ENCODE results near the gene IL36G.

IL36G gene

DNA sequence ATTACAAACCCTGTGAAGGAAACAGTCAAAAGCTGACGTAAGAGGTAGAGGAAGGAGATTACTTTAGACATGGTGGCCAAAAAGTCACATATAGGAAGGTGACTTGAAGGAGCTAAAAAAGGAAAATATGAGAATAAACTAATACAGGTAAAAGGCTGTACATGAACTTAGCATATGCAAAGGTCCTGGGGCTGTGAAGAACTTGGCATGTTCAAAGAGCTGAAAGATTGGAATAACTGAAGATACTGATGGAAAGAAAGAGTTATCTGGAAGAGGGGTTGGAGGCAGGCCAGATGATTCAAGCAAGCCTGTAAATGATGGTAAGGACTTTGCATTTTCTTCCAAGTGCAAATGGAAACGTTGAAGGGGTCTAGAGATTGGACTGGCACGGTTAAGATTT, 40.7 kb downstream of the IL36G start:
- DNase-seq (ENCODE audit: low read depth in 2 of 2): no peak

DNA sequence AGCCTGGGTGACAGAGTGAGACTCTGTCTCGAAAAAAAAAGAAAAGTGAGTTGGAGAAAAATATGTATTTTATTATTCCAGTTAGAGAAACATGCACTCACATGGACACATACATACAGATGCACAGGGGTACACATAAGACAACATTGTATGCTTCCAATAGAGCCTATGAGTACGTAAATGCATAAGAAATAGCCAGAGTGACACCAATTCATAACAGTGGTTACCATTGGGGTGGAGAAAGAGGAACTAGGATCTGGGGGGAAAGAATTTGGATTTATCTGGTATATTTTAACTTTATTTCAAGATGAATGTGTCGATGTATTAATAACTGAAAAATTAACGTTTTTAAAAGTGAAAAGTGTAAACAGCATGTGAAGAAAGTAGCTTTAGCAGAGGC, 43.5 kb downstream of the IL36G start:
- no peak for DNase-seq (ENCODE audit: low read depth in 2 of 2)

DNA sequence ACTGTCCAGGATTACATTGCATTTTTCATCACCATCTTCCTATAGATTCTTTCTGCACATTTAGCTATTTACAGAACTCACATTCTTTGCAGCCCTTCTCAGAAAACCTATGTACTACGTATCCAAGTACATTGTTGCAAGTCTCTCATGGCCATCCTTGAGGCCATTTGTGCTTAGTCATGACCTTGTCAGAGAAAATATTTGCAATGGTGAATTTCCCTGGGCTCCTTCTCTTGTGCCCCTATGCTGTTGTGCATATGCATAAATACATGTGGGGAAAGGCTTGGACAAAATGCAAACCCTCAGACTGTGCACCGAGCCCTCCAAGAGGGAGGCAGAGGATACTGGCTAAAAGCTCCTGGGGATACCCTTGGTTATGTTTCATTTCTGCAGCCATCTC, 47.0 kb downstream of the IL36G start:
- no peak for DNase-seq (ENCODE audit: low read depth in 2 of 2)

DNA sequence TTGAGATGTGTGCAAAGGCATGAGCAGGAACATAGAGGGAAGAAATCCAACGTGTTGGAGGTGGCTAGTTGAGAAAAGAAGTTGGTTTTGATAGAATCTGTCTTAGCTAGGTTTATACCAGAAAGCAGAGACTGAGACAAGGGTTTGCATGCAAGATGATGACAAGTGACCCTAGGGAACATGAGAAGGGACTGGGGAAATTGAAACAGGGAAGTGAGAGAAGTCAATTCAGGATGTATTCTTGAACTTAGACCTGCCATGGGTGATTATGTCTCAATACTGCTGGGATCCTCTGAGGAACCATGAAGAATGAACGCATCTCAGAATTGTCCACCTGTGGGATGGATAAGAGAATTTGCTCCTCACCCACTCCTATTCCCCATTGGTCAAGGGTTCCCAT, 47.9 kb downstream of the IL36G start:
- no peak for DNase-seq (ENCODE audit: low read depth in 2 of 2)

DNA sequence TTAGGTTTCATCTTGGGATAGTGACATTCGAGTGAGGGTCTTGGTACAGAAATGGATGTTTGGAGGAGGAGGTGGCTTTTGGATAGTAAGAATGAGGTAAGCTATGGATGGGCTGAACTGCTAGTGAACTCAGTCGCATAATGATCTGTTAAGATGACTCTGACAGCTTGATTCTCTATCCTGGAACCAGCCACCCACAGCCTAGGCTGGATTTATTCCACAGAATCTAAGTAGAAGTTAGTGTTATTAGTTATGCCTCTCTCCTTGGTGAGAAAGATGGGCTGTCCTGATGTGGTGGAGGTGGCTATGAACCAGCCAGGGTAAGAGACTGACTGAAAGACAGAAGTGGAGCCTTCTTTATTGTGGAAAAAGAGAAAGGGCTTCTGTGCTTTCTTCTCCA, 49.9 kb downstream of the IL36G start:
- DNase-seq (ENCODE audit: low read depth in 2 of 2): no peak

DNA sequence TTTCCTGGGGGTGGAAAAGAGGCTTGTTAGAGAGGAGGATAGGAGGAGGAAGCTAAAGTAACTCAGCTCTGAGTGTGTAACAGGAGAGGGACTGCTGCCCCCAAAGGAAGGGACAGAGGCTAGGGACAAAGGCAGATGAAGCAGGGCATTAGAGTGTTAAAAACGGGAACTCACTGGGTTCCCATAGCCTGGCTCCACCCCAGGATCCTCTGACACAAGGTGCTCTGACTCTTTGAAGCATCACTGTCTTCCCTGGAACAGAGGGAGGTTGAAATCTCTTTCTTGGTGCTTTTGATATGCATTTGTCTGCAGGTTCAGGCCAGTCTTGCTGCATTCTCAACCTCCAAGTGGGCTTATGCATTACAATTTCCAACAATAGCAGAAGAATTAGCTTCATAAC, 50.3 kb downstream of the IL36G start:
- DNase-seq (ENCODE audit: low read depth in 2 of 2): no peak

DNA sequence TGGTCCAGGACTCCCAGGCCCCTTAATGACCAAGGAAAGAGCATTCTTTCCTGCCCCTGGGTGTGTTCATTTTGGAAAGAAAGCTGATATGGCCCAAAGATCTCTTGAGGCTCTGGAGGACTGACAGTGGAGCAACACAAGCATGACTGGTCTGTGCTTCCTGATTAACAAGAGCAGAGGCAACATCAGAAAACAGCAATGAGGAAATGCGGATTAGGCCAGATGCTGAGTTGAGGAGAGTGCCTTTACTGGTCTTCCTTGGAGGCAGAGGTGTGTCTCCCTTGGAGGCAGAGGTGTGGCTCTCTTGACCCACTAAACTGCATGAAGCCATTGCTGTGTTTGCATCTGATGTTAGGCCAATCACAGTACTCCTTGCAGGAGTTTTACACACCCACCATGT, 54.9 kb downstream of the IL36G start:
- DNase-seq (ENCODE audit: low read depth in 2 of 2): no peak

DNA sequence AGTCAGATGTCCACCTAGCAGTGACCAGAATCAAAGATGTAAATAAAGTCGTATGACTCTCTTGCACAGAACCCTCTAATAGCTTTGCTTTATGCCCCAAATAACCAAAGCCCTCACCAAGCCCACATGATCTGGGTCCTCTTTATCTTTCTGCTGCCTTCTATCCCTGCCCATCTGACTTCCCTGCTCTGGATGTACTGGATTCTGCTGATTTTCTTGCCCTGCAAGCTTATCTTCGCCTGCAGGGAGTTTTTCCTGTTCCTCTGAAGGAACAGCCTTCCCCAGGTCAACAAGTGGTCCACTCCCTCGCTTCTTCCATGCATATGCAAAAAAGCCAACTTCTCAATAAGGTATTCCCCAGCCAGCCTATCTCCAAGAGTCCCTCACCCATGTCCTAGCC, 56.2 kb downstream of the IL36G start:
- DNase-seq (ENCODE audit: low read depth in 2 of 2): no peak
